ENCODE data around the gene SUN5.

The SUN5 gene

DNA sequence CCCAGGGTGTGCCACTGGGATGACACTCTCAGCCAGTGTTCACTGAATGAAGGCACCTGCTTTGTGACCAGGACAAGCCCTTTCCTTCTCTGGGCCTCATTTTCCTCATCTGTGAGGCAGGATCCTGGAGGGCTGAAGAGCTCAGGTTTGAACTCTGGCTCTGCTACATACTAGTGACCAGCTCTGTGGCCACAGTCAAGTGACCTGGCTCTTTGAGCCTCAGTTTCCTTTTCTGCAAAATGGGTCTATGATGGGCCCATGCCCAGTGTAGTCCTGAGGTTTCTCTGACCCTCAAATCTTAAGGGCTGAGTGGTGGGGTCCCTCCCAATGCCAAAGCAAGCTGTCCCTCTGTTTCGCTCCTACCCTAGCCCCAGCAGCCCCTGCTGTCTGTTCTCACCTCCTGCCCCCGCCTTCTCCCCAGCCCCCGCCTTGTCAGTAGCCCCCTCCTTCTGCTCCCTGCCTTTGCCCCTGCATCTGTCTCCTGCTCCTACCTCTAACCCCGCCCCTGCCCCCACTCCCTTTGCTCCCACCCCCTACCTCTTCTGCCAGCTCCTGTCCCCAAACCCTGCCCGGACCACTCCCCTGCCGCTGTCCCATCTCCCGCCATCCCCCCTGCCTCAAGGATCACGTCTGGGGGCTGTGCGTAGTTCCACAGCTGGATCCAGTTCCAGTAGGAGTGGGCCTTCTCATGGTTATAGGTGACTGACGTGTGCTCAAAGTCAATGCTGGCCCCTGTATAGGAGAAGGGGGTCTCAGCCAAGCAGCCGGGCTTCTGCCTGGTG is 17.0 kb downstream of the SUN5 start:
- Histone ChIP-seq H3K36me3 (ENCODE audit: control insufficient read depth, insufficient read depth, low read length, severe bottlenecking) (no peaks in the 10 kb centered on the region), H3K9ac (ENCODE audit: low read length) (no peak overlapping the region), H3K27me3 (replicated peaks; ENCODE audit: control insufficient read depth, insufficient read depth, low read length) (peaks cover 53% of the 10 kb centered on the region), H3K4me1 (ENCODE audit: control insufficient read depth, insufficient read depth, low read length) (no peaks in the 10 kb centered on the region), H3K4me3 (ENCODE audit: low read length) (no peak overlapping the region), H3K9me3 (ENCODE audit: control insufficient read depth, low read length) (peaks cover 7% of the 10 kb centered on the region)
- DNase-seq (ENCODE audit: low read depth), result no peak

DNA sequence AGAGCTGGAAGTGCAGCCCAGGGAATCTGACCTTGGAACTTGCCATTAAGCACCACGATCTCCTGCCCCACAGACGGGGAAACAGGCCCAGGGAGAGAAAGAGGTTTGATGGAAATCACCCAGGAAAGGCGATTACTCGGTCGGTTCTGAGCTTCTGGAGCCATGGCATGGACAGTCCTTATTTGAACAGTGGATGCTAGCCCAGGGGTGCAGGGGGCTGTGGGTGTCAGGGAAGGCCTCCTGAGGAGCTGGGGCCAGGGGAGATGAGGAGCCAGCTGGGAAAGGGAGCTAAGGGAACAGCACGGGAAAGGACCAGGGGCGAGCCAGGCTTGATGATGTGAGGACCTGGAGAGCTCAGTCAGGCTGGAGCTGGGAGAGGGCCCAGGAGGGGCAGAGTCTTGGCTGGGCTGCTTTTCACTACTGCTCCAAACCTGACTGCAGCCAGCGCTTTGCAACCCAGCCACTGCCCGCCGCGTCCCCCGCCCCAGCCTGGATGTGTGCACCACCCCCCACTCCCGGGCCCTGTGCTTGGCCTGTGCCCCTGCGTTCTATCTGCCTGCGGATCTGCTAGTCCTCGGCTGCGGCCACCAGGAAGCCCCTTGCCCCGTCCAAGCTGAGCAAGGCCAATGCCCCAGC is 17.8 kb downstream of the SUN5 start:
- Histone ChIP-seq H3K9me3 (ENCODE audit: control insufficient read depth, low read length) (peaks cover 7% of the 10 kb centered on the region), H3K36me3 (ENCODE audit: control insufficient read depth, insufficient read depth, low read length, severe bottlenecking) (no peaks in the 10 kb centered on the region), H3K27me3 (replicated peaks; ENCODE audit: control insufficient read depth, insufficient read depth, low read length) (peaks cover 48% of the 10 kb centered on the region), H3K4me1 (ENCODE audit: control insufficient read depth, insufficient read depth, low read length) (no peaks in the 10 kb centered on the region), H3K4me3 (ENCODE audit: low read length) (no peak overlapping the region), H3K9ac (ENCODE audit: low read length) (no peak overlapping the region)
- no peak for DNase-seq (ENCODE audit: low read depth)

DNA sequence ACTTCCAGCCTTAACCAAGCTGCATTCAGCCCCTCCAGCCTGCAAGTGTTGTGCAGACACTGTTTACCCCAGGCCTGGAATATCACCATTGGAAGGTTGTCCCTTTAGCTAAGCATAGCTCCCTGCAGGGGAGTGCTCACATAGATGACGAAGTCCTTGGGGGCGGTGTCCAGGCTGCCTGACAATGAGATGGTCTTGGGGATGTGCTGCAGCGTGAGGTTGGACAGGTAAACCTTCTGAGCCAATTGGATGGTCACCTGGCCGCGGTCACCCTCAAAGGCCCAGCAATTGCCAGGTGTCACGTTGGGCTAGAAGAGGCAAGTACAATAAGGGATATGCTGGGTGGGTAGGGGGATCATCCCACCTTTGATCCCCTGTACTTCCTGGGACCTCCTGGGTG is 18.6 kb downstream of the SUN5 start:
- H3K36me3 ChIP-seq (ENCODE audit: control insufficient read depth, insufficient read depth, low read length, severe bottlenecking), result no peaks in the 10 kb centered on the region
- H3K4me3 ChIP-seq (ENCODE audit: low read length), result no peak overlapping the region
- peaks cover 4% of the 10 kb centered on the region for H3K9me3 ChIP-seq (ENCODE audit: control insufficient read depth, low read length)
- no peak for DNase-seq (ENCODE audit: low read depth)
- no peaks in the 10 kb centered on the region for H3K4me1 ChIP-seq (ENCODE audit: control insufficient read depth, insufficient read depth, low read length)
- H3K9ac ChIP-seq (ENCODE audit: low read length), result no peak overlapping the region
- peaks cover 45% of the 10 kb centered on the region for H3K27me3 ChIP-seq (replicated peaks; ENCODE audit: control insufficient read depth, insufficient read depth, low read length)

DNA sequence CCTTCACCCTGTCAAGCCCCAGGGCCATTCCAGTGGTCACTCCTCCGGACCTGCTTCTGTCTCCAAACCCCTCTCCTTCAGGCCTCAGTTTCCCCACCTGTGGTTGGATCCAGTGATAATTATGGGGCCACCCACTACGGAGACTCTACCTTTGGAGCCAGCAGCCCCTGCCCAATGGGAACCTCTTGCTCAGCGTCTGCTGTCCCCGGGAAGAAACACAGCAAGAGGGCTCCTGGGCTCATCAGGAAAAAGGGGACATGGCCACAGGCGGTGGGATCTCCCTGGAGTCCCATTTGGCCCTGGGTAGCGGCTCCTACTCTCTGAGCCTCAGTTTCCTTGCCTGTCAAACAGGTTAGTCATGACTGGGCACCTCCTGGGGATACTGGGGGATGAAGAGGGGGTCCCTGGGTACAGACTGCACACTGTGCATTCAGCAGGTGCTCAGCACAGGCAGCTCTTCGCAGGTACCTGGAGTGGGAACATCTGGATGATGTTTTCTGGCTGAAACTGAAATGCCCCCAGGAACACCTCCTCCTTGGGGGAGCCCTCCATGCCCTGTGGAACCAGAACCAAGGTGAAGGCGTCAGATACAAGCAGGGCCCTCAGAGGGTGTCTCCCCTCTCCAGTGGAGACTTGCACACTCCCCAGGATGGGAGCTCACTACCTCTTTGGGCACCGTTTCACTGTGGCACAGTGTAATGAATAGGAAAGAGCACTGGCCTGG is 19.4 kb downstream of the SUN5 start:
- no peaks in the 10 kb centered on the region for H3K4me1 ChIP-seq (ENCODE audit: control insufficient read depth, insufficient read depth, low read length)
- no peak overlapping the region for H3K9ac ChIP-seq (ENCODE audit: low read length)
- peaks cover 39% of the 10 kb centered on the region for H3K27me3 ChIP-seq (replicated peaks; ENCODE audit: control insufficient read depth, insufficient read depth, low read length)
- H3K4me3 ChIP-seq (ENCODE audit: low read length), result no peak overlapping the region
- DNase-seq (ENCODE audit: low read depth), result no peak
- no peaks in the 10 kb centered on the region for H3K36me3 ChIP-seq (ENCODE audit: control insufficient read depth, insufficient read depth, low read length, severe bottlenecking)
- no peaks in the 10 kb centered on the region for H3K9me3 ChIP-seq (ENCODE audit: control insufficient read depth, low read length)

DNA sequence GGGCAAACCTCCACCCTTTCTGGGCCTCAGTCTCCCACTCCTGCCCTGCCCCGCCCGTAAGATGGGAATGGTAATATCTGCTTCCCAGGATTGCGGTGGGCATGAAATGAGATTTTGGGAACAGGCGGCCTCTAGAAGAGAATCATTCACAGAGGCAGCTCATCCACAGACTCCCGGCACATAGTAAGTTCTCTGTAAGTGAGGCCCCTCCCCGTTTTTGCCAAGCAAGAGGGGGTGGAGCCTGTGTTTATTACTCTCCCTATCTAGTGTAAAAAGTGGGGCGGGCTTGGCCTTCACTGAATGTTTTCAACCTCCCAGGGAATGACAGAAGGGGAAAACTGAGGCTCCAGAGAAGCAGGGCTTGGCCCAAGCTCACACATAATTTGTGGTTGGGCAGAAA is 20.0 kb downstream of the SUN5 start:
- H3K4me1 ChIP-seq (ENCODE audit: control insufficient read depth, insufficient read depth, low read length), result no peaks in the 10 kb centered on the region
- H3K36me3 ChIP-seq (ENCODE audit: control insufficient read depth, insufficient read depth, low read length, severe bottlenecking), result no peaks in the 10 kb centered on the region
- H3K27me3 ChIP-seq (replicated peaks; ENCODE audit: control insufficient read depth, insufficient read depth, low read length), result peaks cover 41% of the 10 kb centered on the region
- DNase-seq (ENCODE audit: low read depth), result no peak
- H3K9me3 ChIP-seq (ENCODE audit: control insufficient read depth, low read length), result no peaks in the 10 kb centered on the region
- H3K4me3 ChIP-seq (ENCODE audit: low read length), result no peak overlapping the region
- H3K9ac ChIP-seq (ENCODE audit: low read length), result no peak overlapping the region

DNA sequence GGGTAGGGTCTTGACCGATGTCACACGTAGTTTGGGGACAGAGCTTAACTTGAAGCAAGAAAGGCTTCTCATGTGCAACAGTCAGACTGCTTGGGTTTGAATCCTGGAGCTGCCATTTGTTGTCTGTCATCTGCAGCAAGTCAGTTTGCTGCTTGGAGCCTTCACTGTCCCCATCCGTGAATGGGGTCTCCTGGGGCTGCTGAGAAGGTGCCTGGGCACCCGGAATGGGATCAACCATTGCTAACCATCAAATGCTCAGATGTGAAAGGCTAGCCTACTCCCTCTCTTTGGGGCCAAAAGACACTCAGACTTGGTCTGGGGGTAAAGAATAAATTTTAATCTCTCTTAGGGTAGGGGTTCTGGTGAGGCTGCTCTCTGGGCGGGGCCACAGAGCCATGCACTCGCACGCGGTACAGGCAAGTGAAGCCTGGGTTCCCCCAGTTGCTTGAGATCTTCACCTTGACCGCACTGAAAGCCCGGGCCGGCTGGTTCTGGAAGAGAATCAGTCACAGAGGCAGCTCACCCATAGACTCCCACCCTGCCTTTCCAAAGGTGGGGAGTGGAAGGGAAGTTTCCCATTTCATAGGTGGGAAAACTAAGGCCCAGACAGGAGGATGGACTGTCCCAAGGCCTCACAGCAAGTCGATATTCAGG is 20.6 kb downstream of the SUN5 start:
- H3K4me3 ChIP-seq (ENCODE audit: low read length), result no peak overlapping the region
- H3K27me3 ChIP-seq (replicated peaks; ENCODE audit: control insufficient read depth, insufficient read depth, low read length), result peaks cover 44% of the 10 kb centered on the region
- no peaks in the 10 kb centered on the region for H3K36me3 ChIP-seq (ENCODE audit: control insufficient read depth, insufficient read depth, low read length, severe bottlenecking)
- H3K4me1 ChIP-seq (ENCODE audit: control insufficient read depth, insufficient read depth, low read length), result no peaks in the 10 kb centered on the region
- H3K9ac ChIP-seq (ENCODE audit: low read length), result no peak overlapping the region
- no peak for DNase-seq (ENCODE audit: low read depth)
- no peaks in the 10 kb centered on the region for H3K9me3 ChIP-seq (ENCODE audit: control insufficient read depth, low read length)

DNA sequence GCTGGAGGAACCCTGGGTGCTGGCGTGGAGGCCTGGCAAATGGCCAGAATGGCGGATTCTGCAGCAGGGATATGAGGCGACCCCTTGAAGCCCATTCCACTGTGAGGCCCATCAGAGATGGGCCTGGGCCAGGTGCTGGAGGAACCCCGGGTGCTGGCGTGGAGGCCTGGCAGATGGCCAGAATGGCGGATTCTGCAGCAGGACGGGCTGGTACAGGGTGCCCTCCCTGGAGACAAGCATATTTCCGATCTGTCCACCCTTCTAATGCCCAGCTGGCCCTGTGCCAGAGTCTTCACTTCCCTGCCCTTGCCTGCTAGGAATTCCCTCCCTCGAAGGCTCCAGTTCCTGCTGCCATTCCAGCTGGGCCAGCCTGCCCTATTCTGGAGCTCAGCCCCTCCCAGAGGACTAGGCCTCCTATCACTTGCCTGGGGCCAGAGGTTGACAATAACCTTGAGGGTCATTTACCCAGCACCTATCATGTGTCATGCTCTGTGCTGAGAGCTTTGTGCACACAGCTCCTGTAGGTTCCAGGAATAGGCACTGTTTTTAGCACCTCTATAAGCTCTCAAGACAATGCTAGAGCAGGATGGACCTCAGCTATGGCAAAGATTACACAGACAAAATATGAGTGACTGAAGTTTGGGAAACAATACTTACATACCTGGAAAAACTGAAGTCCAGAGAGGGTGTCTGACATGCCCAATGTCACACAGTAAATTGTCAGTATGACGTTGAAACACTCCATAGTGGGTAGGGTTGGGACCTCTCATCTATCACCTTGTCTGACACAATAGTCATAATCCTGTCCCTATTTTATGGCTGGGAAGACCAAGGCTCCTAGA is 21.4 kb downstream of the SUN5 start:
- DNase-seq (ENCODE audit: low read depth), result no peak
- Histone ChIP-seq H3K36me3 (ENCODE audit: control insufficient read depth, insufficient read depth, low read length, severe bottlenecking) (no peaks in the 10 kb centered on the region), H3K27me3 (replicated peaks; ENCODE audit: control insufficient read depth, insufficient read depth, low read length) (peaks cover 48% of the 10 kb centered on the region), H3K9me3 (ENCODE audit: control insufficient read depth, low read length) (no peaks in the 10 kb centered on the region), H3K4me1 (ENCODE audit: control insufficient read depth, insufficient read depth, low read length) (no peaks in the 10 kb centered on the region), H3K4me3 (ENCODE audit: low read length) (no peak overlapping the region), H3K9ac (ENCODE audit: low read length) (no peak overlapping the region)

DNA sequence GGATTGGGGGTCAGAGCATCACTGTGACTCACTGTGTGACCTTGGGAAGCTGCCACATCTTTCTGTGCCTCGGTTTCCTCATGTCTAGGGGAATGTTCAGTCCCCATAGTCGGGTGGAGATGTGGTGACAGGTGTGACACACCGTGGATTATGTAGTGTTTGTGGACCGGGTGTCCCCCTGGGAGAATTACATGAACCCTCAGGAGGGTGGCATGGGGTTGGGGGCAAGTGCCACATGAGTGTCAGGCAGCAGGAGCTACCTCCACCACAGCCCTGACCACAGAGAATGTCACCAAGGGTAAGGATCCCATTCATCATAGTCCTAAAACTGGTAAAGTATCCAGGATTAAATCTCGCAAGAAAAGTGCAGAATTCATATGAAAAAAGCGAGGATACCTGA is 23.2 kb downstream of the SUN5 start:
- no peak overlapping the region for H3K4me3 ChIP-seq (ENCODE audit: low read length)
- no peak overlapping the region for H3K9ac ChIP-seq (ENCODE audit: low read length)
- no peaks in the 10 kb centered on the region for H3K36me3 ChIP-seq (ENCODE audit: control insufficient read depth, insufficient read depth, low read length, severe bottlenecking)
- DNase-seq (ENCODE audit: low read depth), result no peak
- H3K4me1 ChIP-seq (ENCODE audit: control insufficient read depth, insufficient read depth, low read length), result no peaks in the 10 kb centered on the region
- peaks cover 5% of the 10 kb centered on the region for H3K9me3 ChIP-seq (ENCODE audit: control insufficient read depth, low read length)
- peaks cover 55% of the 10 kb centered on the region for H3K27me3 ChIP-seq (replicated peaks; ENCODE audit: control insufficient read depth, insufficient read depth, low read length)

DNA sequence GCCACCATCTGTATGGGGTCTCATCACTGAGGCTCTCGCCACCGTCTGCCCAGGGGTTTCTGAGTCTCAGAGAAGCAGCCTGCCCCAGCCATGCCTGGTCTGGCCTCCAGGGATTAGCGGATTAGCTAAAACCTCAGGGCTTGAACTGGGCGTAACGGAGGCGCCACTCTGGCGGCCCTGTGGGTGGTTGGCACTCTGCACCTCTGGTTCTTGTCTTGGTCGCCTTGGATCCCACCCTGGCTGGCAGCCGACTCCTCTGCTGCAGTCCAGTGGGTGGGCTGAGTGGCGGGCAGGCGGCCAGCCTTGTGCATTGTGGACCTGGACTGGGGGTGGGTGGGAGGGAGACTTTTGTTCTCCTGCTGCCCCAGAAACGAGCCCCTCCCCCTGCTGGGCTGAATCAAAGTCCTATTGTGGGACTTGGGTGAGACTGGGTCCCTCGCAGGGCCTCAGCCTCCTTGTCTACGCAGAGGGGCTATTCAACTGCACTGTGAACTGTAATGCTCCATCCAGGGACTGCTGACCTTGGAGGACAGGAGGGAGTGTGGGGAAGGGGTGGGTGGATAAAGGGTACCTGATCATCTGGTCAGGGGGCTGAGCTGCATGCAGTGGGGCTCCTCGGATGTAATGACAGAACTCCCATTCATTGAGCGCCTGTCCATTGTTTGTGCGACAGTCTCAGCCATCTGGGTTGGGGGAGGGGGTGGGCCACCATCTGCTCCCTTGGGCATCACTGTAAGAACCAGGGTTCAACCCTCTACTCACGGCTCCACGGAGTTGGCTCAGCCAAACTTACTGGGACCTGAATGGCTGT is 23.9 kb downstream of the SUN5 start:
- Histone ChIP-seq H3K4me1 (ENCODE audit: control insufficient read depth, insufficient read depth, low read length) (no peaks in the 10 kb centered on the region), H3K27me3 (replicated peaks; ENCODE audit: control insufficient read depth, insufficient read depth, low read length) (peaks cover 49% of the 10 kb centered on the region), H3K36me3 (ENCODE audit: control insufficient read depth, insufficient read depth, low read length, severe bottlenecking) (no peaks in the 10 kb centered on the region), H3K9ac (ENCODE audit: low read length) (no peak overlapping the region), H3K4me3 (ENCODE audit: low read length) (no peak overlapping the region), H3K9me3 (ENCODE audit: control insufficient read depth, low read length) (peaks cover 5% of the 10 kb centered on the region)
- no peak for DNase-seq (ENCODE audit: low read depth)

Measured in adipocyte (in vitro differentiated cells).